ENCODE measurements around the gene LEF1.
"Not testable (repeated sequence)": the region's sequence is repeated elsewhere in the genome, so short reads cannot be mapped to it uniquely, and the experiment has no call there.

The LEF1 gene

DNA sequence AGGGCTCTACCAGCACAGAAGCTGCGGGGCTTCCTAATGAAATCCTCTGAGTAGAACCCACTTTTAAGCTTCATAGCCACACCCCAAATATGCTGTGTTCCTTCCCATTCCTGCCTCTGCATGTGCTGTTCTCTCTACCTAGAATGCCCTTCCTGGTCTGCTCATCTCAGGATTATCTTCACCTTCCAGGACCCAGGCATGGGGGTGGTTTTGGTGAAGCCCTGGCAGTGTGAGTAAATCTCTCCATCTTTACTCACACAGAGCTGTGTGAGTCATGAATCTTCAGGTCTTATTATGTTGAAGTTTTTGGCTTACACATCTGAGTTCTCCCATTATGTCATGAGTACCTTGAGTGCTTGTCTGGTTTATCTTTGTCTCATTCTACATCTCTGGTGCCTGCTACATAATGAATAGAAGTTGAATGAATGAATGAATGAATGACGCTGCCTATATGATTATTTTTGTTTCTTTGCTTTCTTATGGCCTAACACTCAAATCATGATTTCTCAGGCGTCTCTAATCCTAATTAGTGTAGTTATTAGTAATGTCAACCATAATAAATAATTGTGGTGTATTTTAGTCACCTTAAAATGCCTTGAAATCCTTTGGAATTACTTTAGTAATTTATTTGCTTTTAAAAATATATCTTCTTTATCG is 137.2 kb downstream of the LEF1 start:
- no peak for DNase-seq (ENCODE audit: low read depth)

DNA sequence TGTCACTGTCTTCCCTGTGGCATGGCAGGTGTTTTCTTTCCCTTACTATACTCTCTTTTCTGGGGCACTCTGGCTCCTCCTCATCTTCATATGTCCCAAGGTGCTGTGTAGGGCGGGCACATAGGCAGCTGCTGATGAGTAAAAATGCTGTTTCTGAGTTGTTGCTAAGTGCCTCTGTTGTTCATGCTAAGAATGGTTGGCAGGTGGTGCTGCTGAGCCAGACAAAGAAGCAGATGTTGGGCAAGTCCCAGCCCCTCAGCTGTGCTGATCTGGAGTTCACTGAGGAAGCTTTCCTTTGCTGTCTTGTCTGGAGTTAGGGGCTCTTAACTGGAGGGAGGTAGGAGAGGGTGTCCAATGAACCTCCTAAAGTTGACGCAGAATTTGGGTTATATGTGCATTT is 138.4 kb downstream of the LEF1 start:
- peak; percentile 52 for DNase-seq (ENCODE audit: low read depth)

DNA sequence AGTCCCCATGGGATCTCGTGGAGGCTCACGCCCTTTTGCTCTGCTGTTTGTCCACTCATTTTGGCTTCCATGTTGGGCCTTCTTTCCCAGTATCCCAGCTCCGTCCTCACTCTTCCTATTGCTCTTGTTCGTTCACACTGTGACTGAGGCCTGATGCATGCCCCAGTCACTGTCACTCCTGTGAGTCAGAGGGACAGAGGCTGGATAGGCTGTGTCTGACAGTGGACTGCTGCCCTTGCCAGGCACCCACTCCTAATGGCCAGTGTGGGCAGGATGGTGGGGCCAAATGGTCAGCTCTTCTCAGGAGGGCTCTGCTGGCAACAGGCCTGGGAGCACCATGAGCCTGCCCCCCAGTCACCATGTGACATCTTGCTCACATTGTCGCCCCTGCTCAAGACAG is 139.0 kb downstream of the LEF1 start:
- no peak for DNase-seq (ENCODE audit: low read depth)

DNA sequence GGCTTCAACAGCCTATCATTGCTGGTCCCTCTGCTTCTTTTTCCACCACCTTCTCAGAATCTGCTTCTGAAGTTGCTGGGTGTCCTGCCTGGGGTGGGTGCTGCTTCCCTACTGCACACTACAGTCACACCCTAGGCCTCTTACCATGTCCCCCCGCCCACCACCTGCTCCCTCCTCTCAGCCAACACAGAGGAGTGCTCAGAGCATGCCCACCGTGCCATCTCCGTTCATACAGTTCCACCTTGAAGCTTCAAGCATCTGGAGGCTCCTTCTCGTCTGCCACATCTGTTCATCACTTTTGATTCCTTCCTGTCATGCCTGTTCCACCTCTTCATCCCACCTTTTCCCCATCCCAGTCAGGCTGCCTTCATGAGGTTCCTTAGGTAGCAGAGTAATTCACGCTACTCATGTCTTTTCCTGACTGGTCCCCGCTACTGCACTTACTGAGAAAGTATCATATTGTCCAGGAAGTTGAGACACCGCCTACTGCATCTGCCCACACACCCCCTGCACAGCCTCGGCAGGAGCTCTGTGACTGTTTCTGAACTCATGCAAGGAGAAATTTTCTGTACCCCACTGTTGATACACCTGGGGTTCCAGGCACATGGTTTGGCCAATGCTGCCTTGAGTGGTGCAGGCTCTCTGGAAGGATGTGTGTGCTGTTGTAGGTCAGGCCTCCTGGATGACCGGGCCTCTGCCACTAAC is 139.6 kb downstream of the LEF1 start:
- no peak for DNase-seq (ENCODE audit: low read depth)

DNA sequence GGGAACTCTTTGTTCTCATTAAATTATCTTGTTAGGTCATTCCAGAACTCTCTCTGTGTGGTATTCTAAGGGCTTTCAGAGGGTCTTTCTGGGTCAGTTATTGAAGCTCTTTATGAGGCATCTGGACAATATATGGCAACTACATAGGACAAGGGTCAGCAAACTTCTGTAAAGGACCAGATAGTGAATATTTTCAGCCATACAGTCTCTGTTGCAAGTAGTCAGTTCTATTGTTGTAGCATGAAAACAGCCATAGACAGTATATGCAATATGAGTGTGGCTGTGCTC is 143.9 kb downstream of the LEF1 start:
- no peak for DNase-seq (ENCODE audit: low read depth)

DNA sequence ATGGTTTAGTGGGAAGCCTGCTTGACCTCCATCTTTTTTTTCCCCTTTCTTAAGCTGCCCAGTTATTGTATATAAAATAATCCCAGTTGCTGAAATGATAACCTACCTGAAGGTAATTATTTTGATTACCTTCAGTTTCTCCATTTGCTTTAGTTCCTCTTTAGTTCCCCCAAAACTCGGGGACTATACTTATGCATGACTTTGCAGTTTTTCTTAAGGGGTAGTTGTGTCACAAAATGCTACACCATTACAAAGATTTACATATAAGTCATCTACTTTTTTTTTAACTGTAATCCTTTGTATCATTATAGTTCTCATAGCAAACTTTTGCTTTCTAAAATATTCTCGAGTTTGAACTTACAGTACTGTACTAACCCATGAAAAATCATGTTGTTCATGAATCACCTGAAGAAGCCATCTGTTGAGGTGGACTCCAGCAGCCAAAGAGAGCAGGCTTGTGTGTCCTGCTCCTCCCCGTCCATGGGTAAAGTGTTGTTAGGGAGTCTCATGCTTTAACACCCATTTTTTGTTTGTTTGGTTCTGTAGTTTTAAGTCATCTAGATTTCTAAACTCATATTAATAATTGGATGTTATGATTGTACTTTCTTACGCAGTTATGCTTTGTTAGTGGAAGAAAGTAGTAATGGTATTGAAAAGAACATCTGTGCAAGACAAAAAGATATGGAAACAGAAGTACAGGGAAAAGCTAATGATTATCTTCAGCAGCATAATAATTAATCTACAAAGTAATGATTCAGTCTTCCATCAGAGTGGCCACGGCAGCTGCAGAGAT is 144.5 kb downstream of the LEF1 start:
- DNase-seq (ENCODE audit: low read depth), result no peak

DNA sequence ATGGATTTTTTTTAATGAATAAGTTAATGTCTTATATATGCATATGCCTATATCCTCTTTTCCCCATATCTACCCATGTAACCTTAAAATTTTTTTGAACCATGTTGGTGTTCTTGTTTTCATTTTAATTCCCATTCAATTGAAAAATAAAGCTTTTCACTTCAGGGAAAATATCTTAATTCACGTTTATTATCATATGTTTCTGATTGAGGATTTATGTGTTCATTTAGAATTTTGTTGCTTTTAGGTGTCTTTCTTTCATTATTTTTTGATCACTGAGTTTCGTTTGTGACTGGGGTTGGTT is 149.9 kb downstream of the LEF1 start:
- DNase-seq (ENCODE audit: low read depth), result no peak

DNA sequence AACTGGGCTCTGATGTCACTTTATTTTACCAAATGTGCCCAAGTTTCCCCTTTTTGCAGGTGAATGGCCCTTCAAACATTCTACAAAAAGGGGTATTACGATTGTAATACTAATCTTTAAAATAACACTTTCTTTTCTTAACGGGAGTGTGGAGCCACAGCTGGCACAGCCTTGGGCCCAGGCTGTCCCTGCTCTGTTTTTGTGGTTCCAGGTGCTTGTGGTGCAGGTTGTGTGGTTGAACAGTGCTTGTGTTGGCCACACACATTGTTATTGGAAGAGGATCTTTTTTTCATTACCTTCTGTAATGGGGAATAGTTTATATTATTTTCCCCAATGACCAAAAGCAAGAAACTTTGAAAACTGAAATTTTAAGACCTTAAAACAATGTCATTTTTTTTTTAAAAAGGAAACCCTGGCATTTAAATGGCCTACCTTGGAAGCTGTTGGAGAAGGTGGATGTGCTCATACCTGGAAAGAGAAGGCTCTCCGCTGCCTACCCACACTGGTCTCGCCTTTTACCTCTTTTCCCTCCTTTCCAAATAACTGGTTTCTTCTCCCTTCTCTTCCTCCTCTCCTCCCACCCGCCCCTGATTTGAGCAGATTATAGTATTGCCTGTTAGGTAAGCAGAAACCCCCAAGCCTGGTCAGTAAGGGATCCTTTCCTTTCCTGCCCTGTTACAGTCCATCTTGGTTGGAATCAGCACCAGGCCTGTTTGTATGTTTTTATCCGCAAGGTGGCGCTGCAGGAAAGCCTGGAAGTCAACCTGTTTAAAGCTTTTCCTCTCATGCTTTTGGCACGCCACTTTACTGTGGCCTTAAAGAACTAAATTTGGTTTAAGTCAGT is 150.5 kb downstream of the LEF1 start:
- peak; percentile 85 for DNase-seq (ENCODE audit: low read depth)

DNA sequence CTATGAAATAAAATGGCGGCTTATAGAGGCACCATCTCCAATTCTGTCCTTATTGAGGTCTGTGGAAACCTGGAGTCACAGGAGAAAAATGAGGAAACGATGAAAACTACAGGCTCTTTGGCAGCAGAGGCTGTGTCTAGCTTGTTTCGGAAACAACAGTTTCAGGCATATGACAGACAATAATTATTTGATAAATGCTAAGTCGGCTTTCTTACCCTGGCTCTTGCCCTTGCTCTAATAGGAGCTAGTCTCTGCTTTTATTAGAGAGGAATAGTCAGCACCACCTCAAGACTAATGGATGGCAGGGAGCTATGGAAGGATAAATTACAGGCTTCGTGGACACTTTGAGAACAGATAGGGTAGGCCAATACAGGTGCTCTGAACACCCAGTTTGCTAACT is 154.8 kb downstream of the LEF1 start:
- DNase-seq (ENCODE audit: low read depth), result no peak

DNA sequence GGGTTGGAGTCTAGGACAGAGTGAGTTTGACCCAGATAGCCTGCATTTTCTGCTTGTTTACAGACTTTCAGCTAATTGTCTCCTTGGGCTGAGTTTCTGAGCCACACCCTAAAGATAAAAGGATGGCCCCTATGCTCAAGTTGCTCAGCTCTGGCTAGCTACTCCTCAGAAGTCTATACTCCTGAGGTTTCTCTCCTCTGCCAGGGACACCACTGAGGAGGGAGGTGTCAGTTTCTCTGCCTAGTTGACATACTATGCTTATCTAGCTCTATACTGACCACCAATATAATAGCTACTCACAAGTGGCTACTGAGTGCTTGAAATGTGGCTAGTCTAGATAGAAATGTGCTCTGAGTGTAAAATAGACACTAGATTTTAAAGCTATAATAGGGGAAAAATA is 155.4 kb downstream of the LEF1 start:
- no peak for DNase-seq (ENCODE audit: low read depth)

DNA sequence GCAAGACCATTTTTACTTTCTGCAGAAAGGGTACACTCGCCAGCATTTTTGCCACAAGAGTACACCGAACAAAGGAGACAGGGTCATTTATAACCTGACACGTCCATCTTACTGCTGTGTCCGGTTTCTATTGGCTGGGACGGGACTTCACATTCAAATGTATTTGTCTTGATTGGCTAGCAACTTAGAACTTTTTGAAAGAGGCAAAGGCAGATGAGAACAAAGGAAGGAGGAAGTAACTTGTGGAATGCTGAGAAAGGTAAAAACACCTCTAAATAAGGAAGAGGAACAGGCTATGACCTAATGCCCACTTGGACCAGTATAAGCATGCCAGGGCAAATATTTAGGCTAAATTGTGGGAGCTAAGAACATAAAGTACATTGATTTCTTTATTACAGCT is 156.3 kb downstream of the LEF1 start:
- not testable (repeated sequence) for DNase-seq (ENCODE audit: low read depth)

DNA sequence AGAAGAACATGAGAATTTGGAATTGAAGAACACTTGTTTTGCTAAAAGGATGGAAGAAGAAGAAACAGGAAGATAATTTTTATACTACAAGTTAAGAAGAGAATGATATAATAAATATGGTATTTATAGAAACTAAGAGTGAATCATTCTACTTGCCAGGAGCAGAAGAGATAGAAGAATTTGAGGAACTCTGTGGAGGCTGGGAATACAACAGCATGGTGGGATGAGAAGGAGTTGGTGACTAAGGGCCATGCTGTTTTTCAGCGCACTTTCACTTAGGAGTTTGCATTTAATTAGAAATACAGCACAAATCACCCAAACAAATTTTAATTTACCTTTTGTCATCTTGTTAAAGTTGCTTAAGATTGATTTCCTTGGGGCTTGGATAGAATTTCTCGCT is 158.6 kb downstream of the LEF1 start:
- no peak for DNase-seq (ENCODE audit: low read depth)

DNA sequence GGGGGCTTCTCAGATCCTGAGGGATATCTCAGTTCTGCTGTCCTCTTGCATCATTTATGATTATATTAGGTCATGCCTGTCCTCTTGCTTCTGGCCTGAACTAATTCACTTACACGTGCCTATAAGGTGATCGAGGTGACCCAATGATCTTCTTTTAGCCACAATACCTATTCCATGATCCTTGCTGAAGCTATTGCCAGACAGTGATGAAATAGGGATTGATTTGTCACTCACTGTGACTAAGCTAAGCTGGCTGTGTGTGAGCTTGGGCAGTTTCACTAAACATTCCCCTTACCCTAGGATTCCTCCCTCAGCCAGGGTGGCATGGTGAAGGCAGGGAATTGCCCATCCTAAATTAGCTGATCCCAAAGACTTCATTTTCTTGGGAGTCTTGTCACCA is 160.0 kb downstream of the LEF1 start:
- no peak for DNase-seq (ENCODE audit: low read depth)

DNA sequence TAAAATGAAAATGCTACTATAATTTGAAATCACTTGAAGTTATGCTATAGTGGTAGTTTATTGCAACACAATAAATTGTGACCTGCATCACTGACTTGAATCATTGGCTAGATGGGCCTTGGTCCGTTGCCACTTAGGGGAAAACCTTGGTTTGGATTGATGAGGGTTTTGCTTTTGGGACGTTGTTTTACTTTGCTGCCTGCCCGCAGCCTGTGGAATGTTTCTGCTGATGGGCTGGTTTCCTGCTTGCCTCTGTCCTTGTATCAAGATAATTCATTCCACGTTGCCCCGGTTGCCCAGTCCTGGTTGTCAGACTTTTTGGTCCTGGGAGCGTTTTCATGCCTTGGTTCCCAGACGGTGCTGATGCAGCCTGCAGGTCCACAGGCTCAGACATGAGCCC is 160.7 kb downstream of the LEF1 start:
- DNase-seq (ENCODE audit: low read depth), result no peak

DNA sequence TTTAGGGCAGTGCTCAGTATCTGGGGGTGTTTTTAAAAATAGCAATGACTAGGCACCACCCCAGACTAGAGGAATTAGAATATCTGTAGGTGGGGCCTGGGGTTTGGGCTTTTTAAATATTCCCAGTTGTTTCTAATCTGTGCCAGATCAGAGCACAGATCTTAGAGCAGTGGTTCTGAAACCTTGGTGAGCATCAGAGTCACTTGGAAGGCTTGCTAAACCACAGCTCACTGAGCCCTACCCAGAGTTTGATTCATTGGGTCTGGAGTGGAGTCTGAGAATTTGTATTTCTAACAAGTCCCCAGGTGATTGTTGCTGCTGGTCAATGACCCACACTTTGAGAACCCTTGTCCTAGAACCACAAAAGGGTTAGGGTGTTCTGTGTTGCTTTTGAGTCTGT is 162.4 kb downstream of the LEF1 start:
- no peak for DNase-seq (ENCODE audit: low read depth)

DNA sequence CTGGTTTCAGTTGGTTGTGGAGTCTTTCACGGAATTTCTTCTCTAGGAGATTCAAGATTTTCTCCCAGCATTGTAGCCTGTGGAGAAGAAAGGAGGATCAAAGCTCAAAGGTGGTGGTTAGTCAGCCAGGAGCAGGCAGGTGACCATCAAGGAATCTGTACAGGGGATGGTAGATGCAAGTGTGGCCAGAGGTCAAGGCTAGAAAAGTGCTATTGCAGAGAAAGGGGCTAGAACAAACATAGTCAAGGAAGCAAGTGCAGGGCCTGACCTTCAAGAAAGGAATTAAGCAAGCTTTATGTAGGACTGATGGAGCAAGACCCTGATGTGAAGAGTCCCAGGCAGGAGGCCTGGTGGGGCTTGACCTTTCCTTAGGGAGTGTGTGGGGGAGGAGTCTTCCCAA is 162.9 kb downstream of the LEF1 start:
- no peak for DNase-seq (ENCODE audit: low read depth)

DNA sequence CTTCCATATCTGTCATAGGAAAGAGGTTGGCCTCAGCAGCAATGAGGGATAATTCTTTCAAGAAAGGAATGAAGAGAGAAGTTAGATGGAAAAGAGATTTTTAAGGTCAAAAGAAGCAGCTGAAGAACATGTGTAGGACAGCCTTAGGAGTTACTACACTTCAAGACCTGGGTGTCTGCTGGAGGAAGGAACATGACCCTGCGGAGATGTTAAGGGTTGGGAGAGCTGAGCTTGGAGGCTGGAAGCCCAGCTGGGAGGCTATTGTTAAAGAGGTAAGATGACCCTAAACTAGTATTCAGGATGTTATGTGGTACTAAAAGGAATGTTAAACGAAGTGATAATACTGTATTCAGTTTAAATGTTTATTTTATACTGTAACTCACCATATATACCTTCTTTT is 164.1 kb downstream of the LEF1 start:
- no peak for DNase-seq (ENCODE audit: low read depth)

DNA sequence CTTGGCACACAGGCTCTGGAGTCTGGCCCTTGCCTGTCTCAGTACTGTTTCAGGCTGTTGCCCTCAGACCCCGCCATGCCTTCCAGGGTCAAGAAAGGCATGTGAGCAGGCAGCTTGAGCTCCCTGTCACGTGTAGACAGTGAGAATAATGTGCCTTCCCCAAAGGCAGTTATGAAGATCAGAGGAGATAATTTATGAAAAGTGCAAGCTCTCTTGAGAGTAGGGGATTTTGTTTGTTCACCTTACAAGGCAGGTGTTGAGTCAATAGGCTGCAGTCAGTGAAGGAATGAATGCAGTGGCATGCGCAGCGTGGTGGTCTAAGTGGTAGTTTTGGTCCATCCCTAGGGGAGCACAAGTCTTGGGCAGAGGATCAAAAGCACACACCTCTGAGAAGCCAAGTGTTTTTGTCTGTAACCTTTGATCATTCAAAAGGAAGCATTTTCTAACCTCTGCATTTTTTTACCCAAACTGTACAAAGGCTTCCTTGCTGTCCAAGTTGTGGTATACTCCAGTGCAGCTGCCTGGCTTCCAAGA is 164.7 kb downstream of the LEF1 start:
- DNase-seq (ENCODE audit: low read depth), result no peak

DNA sequence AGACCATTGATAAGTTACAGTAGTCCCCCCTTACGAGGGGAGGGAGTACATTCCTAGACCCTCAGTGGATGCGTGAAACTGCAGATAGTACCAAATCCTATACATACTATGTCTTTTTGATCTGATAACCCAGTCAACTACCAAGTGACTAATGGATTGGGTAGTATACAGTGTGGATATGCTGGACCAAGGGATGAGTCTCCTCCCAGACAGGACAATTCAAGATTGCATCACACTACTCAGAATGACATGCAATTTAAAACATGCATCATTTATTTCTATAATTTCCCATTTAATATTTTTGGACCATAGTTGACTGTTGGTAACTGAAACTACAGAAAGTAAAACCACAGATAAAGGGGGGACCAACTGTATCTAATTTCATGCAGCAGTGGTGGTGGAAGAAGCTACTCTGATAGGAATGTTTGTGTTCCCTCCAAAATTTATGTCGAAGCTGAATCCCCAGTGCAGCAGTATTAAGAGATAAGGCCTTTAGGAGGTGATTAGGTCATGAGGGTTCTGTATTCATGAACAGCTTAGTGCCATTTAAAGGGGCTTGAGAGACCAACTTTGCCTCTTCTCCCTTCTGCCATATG is 167.1 kb downstream of the LEF1 start:
- no peak for DNase-seq (ENCODE audit: low read depth)

DNA sequence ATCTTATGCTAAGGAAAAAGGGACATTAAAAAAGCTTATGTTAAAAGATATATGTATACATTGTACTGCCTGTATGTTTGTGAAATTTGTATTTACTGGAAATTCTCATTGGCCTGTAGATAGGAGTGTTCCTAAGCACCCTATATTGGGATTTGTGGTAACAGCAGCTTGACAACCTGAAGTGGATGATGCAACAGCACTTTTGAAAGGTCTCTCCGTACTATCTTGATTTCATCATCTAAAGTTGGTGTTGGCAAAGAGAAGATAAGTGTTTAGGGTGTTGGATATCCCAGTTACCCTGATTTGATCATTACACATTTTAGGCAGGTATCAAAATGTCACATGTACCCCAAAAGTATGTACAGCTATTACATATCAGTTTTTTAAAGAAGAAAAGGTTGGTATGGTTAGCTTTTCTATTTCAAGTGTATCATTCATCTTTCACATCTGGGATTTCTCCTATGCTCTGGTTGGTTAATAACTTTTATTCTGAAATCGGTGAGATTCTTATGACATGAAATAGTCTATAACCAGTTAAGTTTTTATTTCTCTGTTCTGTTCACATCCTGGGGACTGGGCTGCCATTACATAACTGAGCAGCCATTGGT is 168.7 kb downstream of the LEF1 start:
- no peak for DNase-seq (ENCODE audit: low read depth)

DNA sequence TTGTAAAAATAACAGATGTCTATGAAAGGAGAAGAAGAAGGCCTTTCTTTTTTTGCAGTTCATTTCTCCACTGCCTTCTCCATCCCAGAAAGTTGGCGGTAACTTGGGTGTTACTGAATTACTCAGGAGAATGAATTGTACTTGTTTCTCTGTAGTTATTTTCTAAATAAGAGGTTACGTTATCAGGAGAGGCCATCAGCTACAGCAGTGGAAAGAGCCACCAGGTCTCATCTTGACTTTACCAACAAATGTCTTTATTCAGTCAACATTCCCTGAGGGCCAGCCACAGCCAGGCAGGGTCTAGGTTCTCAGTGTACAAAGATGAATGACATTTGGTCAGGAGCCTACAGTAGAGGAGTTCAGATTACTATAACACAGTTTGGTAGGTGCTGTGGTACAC is 170.9 kb downstream of the LEF1 start:
- DNase-seq (ENCODE audit: low read depth), result no peak

Data from stimulated activated CD8-positive, alpha-beta memory T cell treated with anti-CD3 and anti-CD28 coated beads, Interleukin-12 subunit alpha, Interleukin-12 subunit beta, amount 100 ng/mL, for 1 hour (primary cell).